GM19328 (cell line): ENCODE measurements around the gene TCEANC2.
"Not testable (repeated sequence)": the region's sequence is repeated elsewhere in the genome, so short reads cannot be mapped to it uniquely, and the experiment has no call there.

ENCODE experiments used
- ATAC-seq: cut with Tn5 transposase; IDR thresholded peaks from one replicate; pipeline ENCODE4 v1.9.1; 2021; ENCODE audit warnings: mild to moderate bottlenecking, moderate library complexity; ENCODE audit not compliant: unreplicated experiment

Gene TCEANC2

GRCh38 chr1:54081306-54082270 is 28.2 kb downstream of the TCEANC2 start:
- no peak for ATAC-seq

- no peak for ATAC-seq
These were observed 31.4 kb downstream of the TCEANC2 start for GRCh38 chr1:54084794-54085193.

DNA sequence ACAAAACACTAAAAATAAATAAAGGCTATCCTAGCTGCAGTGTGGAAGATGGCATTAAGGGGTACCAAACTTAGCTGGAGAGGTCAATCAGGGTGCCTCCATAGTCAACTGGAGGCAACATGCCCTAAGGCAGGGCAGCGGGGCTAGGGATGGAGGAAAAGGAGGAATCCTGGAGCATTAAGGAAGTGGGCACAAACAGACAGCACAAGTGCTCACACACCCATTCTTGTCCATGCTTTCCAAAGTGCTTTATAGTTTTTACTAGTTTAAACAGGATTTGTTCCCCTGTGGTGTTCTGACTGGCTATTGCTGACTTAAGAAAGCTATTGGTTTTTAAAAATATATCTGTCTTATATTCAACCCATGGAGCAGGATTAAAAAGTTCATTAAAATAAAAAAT is 33.3 kb downstream of the TCEANC2 start:
- ATAC-seq, result no peak

- no peak for ATAC-seq
These were observed 35.0 kb downstream of the TCEANC2 start for GRCh38 chr1:54088385-54088784.

GRCh38 chr1:54091666-54092065 is 38.3 kb downstream of the TCEANC2 start:
- ATAC-seq, result no peak

DNA sequence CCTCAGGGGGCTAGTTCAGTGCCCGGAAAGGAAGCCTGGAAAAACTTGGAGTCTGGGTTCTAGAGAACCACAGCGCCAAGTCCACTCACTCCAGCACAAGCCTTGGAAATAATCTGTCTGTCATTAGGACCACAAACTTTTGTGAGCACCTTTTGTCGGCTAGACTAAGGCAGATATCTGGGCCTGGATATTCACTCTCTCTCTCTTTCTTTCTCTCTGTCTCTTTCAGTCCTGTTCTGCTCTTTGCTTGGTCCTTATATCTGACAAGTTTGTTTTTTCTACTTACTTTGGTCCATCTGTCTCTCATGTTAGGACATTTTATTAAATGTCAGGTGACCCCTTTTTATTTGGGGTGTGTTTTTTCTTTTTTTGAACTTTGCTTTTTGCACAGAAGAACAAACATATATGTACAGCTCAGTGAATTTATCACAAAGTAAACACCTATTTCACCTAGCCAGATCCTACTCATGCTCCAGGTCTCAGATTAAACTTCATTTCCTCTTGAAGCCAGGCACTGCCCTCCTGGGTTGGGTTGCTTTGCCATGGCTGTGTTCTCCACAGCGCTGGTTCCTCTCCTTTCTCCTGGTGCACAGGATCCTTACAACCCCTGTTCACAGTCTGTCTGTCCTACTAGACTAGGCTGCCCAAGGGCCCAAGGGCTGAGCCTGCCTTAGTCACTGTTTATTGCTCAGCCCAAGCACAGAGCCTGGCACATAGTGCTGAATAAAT is 40.8 kb downstream of the TCEANC2 start:
- no peak for ATAC-seq

GRCh38 chr1:54094730-54095105 is 41.3 kb downstream of the TCEANC2 start:
- not testable (repeated sequence) for ATAC-seq

DNA sequence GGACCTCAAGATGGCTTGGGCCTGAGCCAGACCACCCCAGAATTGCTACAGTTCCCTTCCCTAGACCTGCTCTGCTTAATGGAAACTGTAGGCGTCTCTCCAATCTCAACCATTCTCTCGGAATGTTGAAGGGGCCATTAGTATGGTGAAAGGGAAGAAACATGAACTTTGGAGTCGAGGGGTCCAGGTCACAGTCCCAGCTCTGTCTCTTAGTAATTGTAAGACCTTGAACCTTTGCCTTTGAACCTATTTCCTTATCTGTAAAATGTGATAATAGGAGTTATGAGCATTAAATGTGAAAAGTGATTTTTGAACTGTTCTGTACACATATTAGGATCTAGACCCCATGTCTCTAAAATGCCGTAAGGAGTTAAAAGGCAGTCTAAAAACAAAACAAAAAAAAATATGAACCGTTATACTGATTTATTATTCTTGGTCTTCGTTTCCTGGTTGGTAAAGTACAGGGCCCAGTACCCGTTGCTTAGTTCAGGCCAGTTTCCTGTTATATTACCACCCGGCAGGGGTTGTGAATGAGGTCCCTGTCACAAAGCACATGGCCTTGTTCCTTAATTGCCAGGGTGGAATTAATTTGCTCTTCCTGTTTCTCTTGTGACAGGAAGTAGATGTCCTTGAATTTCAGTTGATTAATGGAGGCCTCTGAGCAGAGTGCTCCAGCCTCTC is 42.3 kb downstream of the TCEANC2 start:
- ATAC-seq, result no peak

DNA sequence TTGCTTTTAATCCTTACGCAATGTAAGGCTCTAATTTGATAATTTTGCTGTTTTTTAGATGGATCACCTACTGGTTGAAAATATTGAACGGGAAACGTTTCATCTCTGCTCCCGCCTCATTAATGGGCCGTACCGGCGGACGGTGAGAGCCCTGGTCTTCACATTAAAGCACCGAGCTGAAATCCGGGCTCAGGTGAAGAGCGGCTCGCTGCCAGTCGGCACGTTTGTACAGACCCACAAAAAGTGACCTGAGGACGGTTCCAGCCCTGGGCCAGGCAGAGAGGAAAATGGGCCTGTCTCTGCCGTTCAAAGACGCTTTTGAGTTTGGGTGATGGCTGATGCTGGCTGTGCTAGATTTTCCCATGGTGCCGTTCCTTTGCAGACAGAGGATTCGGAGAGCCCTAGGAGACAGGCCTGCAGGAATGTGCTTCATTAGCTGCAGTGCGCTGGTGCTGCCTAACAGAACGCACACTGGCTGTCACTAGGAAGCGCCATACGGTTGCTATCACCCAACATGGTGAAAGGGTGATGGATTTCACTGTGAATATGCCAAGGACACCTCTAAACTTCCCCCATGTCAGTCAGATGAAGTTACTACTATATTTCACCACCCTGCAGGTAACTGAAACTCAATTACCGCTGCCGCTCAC is 42.9 kb downstream of the TCEANC2 start:
- no peak for ATAC-seq

- ATAC-seq, result no peak
These were observed 43.5 kb downstream of the TCEANC2 start for GRCh38 chr1:54096877-54097240.

DNA sequence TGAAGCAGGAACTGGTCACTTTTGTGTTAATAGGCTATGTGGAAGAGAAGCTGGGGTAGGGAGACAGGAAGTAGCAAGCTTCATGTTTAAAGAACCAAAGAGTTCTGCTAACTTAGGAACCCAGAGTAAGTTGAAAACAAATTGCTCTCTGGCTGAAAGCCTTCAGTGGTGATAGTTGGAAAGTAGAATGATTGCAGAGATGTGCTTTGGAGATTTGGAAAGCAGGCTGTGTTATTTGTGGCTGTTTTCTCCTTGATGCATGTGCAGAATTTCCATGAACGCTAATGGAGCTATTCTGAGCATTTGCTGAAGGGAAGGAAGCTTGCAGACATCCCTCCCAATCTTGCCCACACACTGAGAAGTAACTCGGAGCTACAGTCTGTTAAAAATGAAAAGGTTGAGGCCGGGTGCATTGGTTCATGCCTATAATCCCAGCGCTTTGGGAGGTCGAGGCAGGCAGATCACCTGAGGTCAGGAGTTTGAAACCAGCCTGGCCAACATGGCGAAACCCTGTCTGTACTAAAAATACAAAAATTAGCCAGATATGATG is 45.7 kb downstream of the TCEANC2 start:
- no peak for ATAC-seq

- no peak for ATAC-seq
These were observed 47.1 kb downstream of the TCEANC2 start for GRCh38 chr1:54100500-54100899.

DNA sequence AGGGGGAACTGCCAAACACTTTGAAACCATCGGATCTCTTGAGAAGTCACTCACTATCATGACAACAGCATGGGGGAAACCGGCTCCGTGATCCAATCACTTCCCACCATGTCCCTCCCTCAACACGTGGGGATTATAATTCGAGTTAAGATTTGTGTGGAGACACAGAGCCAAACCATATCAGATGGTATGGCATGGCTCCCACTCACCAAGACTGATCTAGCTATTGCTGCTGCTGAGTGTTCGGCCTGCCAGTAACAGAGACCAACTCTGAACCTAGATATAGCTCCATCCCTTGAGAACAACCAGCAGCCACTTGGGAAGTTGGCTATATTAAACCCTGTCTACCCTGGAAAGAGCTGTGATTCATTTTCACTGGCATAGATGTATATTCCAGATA is 50.0 kb downstream of the TCEANC2 start:
- ATAC-seq, result no peak

- ATAC-seq, result not testable (repeated sequence)
These were observed 51.2 kb downstream of the TCEANC2 start for GRCh38 chr1:54104613-54105012.

DNA sequence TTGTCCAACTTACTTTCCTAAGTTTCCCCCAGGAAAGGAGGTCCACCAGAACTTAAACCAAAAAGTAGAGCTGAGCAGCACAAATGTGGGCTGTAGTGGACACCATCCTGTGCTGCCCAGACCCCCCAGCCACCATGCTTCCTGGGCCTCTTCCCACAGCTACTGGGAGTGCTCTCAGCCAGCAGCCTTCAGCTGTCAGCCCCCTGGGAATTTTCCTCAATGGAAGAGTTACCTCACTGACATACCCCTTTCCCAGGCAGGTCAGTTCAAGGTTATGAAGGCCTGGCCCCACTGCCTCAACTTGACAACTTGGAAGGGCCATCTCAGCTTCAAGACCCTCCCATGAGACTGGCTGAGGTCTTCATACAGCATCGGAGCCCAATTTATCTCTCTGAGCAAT is 51.7 kb downstream of the TCEANC2 start:
- no peak for ATAC-seq

GRCh38 chr1:54105736-54106269 is 52.4 kb downstream of the TCEANC2 start:
- no peak for ATAC-seq

DNA sequence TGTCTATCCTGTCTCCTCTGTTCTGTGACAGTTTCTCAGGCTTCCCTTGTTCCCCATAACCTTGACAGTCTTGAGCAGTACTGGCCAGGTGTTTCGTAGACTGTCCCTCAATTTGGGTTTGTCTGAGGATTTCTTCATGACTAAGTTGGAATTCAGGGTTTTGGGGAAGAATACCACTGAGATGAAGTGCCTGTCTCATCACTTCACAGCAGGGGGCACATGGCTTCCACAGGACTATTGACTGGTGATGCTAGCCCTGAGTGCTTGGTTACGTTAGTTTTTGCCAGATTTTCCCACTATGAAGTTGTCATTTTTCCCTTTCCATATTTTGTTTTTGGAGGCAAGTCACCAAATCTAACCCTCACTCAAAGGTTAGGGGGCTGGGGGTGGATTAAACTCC is 53.7 kb downstream of the TCEANC2 start:
- no peak for ATAC-seq

DNA sequence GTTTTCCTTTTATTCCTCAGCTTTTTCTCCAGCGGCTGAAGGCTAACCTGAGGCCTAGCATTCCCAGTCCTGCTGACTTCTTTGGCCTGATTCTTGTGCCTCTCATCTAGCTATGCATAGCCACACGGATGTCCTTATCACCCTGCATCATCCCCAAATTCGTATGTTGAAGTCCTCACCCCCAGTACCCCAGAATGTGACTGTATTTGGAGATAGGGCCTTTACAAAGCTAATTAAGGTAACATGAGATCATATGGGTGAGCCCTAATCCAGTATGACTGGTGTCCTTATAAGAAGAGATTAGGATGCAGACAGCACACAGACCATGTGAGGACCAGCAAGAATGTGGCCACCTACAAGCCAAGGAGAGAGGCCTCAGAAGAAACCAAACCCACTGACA is 54.7 kb downstream of the TCEANC2 start:
- no peak for ATAC-seq

DNA sequence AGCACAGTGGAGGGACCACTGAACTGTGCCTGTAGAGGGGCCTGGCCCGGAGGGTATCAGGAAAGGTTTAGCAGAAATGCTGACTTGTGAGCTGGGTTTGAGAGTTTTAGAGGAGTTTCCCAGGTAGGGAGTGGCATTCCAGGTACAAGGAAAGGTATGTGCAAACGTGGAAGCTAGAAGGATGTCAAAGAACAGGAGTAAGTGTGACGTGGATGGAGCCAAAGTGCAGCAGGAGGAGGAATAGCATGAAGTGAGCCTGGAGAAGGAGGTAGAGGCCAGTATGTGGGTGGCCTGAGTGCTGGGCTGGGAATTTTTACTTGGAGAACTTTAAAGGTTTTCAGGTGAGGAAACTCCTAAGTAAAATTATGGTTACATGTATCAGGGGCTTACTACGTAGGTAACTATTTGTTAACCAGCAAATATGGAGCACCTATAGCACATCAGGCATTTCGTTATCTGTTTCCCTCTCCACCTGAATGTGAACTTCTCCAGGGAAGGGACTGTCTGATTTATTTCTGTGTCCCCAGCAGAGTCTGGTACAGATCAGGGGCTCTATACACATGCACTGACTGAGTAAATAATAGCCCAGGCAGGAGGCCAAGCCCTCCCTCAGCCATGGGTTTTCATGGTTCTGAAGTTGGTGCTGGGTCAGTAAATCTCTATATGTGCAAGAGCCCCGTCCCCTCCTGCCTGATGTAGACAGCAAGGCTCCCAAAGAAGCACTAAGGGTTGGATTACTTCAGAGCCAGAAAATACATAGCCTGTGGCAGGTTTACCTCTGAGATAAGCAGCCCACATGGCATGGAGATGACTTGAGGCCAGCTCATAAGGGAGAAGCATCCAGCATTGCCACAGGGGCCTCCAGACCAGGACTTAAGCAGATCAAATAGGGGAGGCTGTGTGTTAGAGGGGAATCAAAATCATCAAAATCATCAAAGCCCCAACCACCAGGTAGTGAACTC is 56.0 kb downstream of the TCEANC2 start:
- ATAC-seq, result no peak
